ACC112 (cell line): ENCODE data around the gene COA6.
"Not testable (repeated sequence)": the region's sequence is repeated elsewhere in the genome, so short reads cannot be mapped to it uniquely, and the experiment has no call there.

Experiments used
- H2AFZ ChIP-seq: fragments of 200-600 bp; sonication (generic); one replicate; pipeline ENCODE4 v1.6.0; 2017; ENCODE audit warnings: antibody characterized with exemption, low read length; ENCODE audit not compliant: unreplicated experiment
- H3K27ac ChIP-seq: fragments of 200-600 bp; sonication (generic); 2 replicates; pipeline ENCODE4 v1.5.1; 2014; ENCODE audit warnings: low read depth, mild to moderate bottlenecking, antibody characterized with exemption, low read length, moderate library complexity
- H3K27me3 ChIP-seq: fragments of 200-600 bp; sonication (generic); 2 replicates; pipeline ENCODE4 v1.6.1; 2014; ENCODE audit warnings: mild to moderate bottlenecking, antibody characterized with exemption, low read length, moderate library complexity, mixed read lengths; ENCODE audit not compliant: insufficient read depth
- H3K36me3 ChIP-seq: fragments of 200-600 bp; sonication (generic); 2 replicates; pipeline ENCODE4 v1.6.1; 2016; ENCODE audit warnings: mild to moderate bottlenecking, antibody characterized with exemption, low read length, moderate library complexity, mixed read lengths; ENCODE audit not compliant: insufficient read depth
- H3K4me1 ChIP-seq: fragments of 200-600 bp; sonication (generic); one replicate; pipeline ENCODE4 v1.6.1; 2016; ENCODE audit warnings: low read length, mixed read lengths; ENCODE audit not compliant: insufficient read depth, unreplicated experiment, control insufficient read depth
- H3K4me3 ChIP-seq: fragments of 200-600 bp; sonication (generic); 2 replicates; pipeline ENCODE4 v1.5.1; 2014; ENCODE audit warnings: mild to moderate bottlenecking, low read depth, low read length
- H3K79me2 ChIP-seq: fragments of 200-600 bp; sonication (generic); one replicate; pipeline ENCODE4 v1.6.0; 2016; ENCODE audit warnings: low read length; ENCODE audit not compliant: control insufficient read depth, unreplicated experiment, insufficient read depth

The COA6 gene

DNA sequence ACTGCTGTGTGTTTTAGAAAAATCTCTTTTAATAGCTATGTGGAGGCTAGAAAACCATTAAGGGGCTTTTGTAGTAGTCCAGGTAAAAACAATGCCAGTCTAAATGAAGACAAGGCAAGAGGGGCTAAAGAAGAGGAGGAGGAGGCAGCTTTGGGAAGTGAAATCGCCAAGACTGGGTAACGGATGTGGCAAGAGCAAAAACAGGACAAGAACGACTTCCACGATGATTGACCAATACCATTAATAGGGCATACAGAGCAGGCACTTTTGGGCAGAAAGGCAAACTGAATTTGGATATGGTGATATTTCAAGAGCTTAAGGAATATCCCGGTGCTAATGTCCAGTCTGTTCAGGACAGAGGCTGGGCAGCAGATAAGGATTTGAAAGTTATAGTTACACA is 22.0 kb downstream of the COA6 start:
- no peaks in the 10 kb centered on the region for H3K27me3 ChIP-seq
- no peak overlapping the region for H2AFZ ChIP-seq
- H3K4me1 ChIP-seq: peaks cover 7% of the 10 kb centered on the region
- H3K79me2 ChIP-seq: no peaks in the 10 kb centered on the region
- 0 out of 2 replicates have a peak, but pooled peaks cover 3% of the 10 kb centered on the region for H3K36me3 ChIP-seq
- H3K27ac ChIP-seq: no peak overlapping the region
- H3K4me3 ChIP-seq: no peak overlapping the region

DNA sequence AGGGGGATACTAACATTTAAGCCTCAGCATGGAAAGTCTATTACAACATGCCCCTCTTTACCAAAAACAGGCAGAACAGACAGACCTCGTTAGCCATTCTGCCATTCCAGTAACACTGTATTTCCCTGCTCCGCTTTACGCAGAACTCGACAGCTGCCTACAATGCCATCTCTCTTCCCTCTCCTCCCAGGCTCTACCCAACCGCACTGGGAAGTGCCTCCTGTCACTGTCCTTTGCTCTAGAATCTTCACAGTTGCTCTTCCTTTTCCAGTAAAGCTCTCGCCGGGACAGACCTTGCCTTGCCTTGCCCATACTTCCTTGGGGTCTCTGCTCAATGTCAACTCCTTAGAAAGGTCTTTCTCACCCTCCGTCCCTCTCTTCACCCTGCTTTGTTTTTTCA is 22.8 kb downstream of the COA6 start:
- Histone ChIP-seq H3K36me3 (0 out of 2 replicates have a peak, but pooled peaks cover 3% of the 10 kb centered on the region), H3K4me3 (no peak overlapping the region), H3K27me3 (no peaks in the 10 kb centered on the region), H2AFZ (no peak overlapping the region), H3K4me1 (peaks cover 8% of the 10 kb centered on the region), H3K79me2 (no peaks in the 10 kb centered on the region), H3K27ac (no peak overlapping the region)

DNA sequence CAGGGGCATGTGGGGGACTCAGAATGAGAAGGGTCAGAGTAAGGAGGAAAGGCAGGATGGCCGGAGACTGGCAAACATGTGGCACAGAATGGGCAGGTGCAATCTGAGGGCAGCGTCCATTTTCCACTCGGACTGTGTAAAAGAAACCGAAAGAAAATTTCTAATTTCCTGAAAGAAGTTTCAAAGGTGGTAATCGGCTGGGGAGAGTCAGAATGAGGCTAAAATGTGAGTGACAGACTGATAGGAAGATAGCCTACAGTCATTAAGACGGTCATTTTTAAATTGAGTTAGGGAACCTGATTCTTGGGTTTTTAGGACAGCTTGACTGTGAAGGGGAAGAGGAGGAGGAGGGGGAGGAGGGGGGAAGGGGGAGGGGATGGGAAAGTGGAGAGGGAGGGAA is 23.6 kb downstream of the COA6 start:
- Histone ChIP-seq H3K4me1 (peaks cover 12% of the 10 kb centered on the region), H3K36me3 (0 out of 2 replicates have a peak, but pooled peaks cover 3% of the 10 kb centered on the region), H3K4me3 (no peak overlapping the region), H3K27ac (no peak overlapping the region), H3K79me2 (no peaks in the 10 kb centered on the region), H2AFZ (no peak overlapping the region), H3K27me3 (no peaks in the 10 kb centered on the region)

DNA sequence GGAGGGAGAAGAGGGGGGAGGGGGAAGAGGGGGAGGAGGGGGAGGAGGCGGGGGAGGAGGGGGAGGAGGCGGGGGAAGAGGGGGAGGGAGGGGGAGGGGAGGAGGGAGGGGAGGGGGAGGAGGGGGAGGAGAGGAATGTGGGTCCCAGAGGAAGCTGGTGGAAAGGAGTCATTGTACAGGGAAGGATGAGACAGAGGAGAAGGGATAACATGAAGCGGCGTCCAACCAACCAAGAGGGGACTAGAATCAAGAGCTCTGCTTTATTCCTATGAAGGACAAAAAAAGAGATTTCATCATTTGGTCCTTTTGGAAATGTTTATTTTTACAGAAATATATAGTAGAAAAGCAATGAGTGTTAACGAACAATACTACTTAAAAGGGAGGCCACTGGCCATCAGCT is 24.5 kb downstream of the COA6 start:
- no peak overlapping the region for H3K27ac ChIP-seq
- no peak overlapping the region for H2AFZ ChIP-seq
- H3K79me2 ChIP-seq: no peaks in the 10 kb centered on the region
- H3K4me1 ChIP-seq: peaks cover 12% of the 10 kb centered on the region
- H3K27me3 ChIP-seq: no peaks in the 10 kb centered on the region
- H3K36me3 ChIP-seq: 0 out of 2 replicates have a peak, but pooled peaks cover 3% of the 10 kb centered on the region
- no peak overlapping the region for H3K4me3 ChIP-seq

DNA sequence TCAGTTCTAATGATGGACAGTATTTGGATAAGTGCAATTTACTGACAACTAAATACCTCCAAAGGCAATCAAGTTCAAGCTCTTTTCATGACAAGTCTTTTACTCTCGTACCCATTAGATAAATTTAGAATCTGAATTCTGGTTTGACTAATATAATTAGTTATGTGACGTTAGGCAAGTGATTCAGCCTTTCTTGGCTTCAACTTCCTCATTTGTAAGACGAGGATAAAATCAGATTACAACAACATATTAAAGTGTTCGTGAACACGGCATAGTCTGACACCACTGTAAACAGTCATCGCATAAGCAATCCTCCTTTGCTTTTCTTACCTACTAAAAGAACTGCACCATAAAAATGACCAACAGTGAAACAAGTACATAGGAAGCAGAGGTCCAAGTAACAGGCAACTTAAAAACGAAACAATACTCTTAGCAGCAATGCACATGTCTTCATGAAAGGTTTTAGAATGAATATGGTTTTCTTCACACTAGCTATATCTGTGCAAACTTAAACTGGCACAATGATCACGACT is 25.7 kb downstream of the COA6 start:
- Histone ChIP-seq H3K36me3 (no peaks in the 10 kb centered on the region; the same call in 1 of the 2 replicates), H3K27me3 (no peaks in the 10 kb centered on the region), H3K4me3 (peak overlapping the region; percentile 69), H3K4me1 (peaks cover 12% of the 10 kb centered on the region), H3K27ac (peak overlapping the region; percentile 64), H3K79me2 (no peaks in the 10 kb centered on the region), H2AFZ (peak overlapping the region; percentile 83)

DNA sequence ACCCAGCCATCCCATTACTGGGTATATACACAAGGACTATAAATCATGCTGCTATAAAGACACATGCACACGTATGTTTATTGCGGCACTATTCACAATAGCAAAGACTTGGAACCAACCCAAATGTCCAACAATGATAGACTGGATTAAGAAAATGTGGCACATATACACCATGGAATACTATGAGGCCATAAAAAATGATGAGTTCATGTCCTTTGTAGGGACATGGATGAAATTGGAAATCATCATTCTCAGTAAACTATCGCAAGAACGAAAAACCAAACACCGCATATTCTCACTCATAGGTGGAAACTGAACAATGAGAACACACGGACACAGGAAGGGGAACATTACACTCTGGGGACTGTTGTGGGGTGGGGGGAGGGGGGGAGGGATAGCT is 26.3 kb downstream of the COA6 start:
- not testable (repeated sequence) for H3K27ac ChIP-seq, H3K36me3 ChIP-seq, H3K27me3 ChIP-seq, H2AFZ ChIP-seq, H3K4me3 ChIP-seq, H3K79me2 ChIP-seq
- H3K4me1 ChIP-seq: peaks cover 12% of the 10 kb centered on the region

DNA sequence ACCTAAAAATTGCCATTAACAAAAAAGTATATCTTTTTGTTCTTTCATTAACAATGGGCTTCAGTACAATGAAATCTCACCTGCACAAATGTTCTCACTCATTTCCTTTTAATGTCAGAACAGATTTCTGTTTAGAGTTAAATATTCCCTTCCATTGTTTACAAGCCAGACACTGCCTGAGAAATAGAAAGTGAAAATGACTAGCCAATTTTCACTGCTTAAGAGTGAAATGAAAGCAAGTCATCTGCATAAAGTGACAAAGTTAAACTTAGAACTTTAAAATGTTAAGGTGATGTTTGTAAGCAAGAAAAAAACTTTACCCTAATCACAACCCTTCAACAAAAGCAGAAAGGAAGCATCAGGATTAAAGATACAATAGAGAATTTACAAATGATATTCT is 27.5 kb downstream of the COA6 start:
- Histone ChIP-seq H3K36me3 (no peaks in the 10 kb centered on the region; the same call in 1 of the 2 replicates), H3K4me3 (peak overlapping the region; percentile 61), H2AFZ (peak overlapping the region; percentile 95), H3K27me3 (no peaks in the 10 kb centered on the region), H3K27ac (peak overlapping the region; percentile 51), H3K4me1 (peaks cover 12% of the 10 kb centered on the region), H3K79me2 (no peaks in the 10 kb centered on the region)

DNA sequence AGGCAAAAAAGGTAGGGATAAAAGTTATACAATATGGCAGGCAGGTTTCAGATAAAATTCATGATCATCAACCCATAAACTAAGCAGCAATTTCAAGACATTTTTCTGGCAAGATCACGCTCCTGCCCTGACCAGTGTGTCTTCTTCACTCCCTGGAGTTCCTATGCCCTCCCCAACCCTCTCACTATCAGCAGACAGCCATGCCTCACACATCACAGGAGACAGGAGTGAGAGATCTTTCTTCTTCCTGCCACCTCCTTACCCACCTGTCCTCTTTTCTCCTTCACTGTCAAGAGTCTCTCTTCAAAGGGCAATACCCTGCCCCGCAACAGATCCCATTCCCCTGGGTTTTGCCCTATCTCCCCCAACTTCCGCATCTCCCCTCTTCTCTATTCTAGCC is 28.4 kb downstream of the COA6 start:
- Histone ChIP-seq H3K4me1 (peaks cover 12% of the 10 kb centered on the region), H3K4me3 (no peak overlapping the region), H3K27ac (peak overlapping the region; percentile 51; the same call in 1 of the 2 replicates), H3K79me2 (no peaks in the 10 kb centered on the region), H2AFZ (peak overlapping the region; percentile 95), H3K27me3 (no peaks in the 10 kb centered on the region), H3K36me3 (no peaks in the 10 kb centered on the region; the same call in 1 of the 2 replicates)

DNA sequence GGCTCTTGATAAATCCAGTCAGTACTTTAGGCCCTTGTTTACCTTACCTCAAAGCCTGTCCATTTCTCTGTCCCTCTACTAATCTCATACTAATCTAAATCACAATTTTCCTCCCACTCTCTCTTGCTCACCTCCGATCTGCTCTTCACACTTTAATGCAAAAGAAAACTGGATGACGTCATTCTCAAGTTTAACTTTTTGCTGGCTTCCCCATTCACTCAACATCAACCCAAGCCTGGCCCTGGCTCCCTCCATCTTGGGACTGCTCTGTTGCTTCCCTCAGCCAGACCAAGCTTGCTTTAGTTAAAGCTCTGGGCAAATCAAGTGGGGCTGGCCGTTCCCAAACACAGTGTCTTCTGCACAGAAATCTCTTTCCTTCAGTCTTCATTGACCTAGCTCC is 29.7 kb downstream of the COA6 start:
- no peaks in the 10 kb centered on the region for H3K79me2 ChIP-seq
- H3K4me1 ChIP-seq: peaks cover 12% of the 10 kb centered on the region
- H3K27me3 ChIP-seq: no peaks in the 10 kb centered on the region
- H3K36me3 ChIP-seq: no peaks in the 10 kb centered on the region; the same call in 1 of the 2 replicates
- no peak overlapping the region for H3K4me3 ChIP-seq
- no peak overlapping the region for H3K27ac ChIP-seq
- H2AFZ ChIP-seq: no peak overlapping the region

DNA sequence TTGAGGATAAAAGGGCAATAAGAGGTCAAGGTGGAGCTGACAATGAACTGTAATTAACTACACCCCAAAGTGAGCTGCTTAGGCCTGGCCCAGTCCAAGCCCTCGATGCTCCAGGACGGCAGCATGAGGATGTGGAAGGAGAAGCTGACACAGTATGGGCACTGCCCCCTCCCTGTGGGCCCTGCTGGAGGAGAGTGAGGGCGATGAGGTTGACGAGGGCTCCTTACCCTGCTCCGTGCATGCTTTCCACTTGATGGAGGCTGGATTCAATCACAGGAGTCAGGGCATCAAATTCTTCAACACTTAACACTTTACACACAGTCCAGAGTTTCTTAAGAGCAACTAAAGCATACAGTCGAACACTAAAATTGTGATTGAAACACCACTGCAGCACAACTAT is 32.4 kb downstream of the COA6 start:
- Histone ChIP-seq H3K4me3 (no peak overlapping the region), H3K79me2 (no peaks in the 10 kb centered on the region), H3K4me1 (peaks cover 5% of the 10 kb centered on the region), H2AFZ (no peak overlapping the region), H3K36me3 (peaks cover 3% of the 10 kb centered on the region; the same call in 1 of the 2 replicates), H3K27ac (no peak overlapping the region), H3K27me3 (no peaks in the 10 kb centered on the region)

DNA sequence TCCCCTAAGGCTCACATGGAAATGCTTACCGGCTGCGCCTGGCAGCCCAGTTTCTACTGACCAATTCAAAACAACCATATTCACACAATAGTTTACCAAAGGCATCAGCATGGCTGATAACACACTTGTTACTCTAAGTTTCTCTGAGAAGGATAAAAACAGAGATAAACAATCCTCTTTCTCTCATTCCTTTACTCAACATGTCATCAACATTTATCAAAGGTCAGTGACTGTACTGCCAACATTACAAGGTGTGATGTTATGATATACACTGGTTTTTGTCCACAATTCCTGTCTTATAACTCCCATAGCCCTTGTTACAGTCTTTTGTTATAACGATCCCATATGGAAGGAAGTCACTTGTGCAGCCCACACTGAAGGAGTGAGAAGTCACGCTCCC is 33.6 kb downstream of the COA6 start:
- Histone ChIP-seq H3K27me3 (no peaks in the 10 kb centered on the region), H3K4me3 (no peak overlapping the region), H3K79me2 (no peaks in the 10 kb centered on the region), H3K4me1 (no peaks in the 10 kb centered on the region), H3K36me3 (peaks cover 3% of the 10 kb centered on the region; the same call in 1 of the 2 replicates), H2AFZ (no peak overlapping the region), H3K27ac (no peak overlapping the region)
